GM10266 (cell line): ENCODE results near the gene MGLL.
A peak's percentile ranks its signal among the peaks of the same experiment; 100 is the strongest.

ENCODE experiments used
- DNase-seq: peaks from one replicate; pipeline ENCODE4 v3.0.0; 2012; ENCODE audit errors: extremely low spot score
- CTCF ChIP-seq: IDR thresholded peaks from 2 replicates; pipeline ENCODE4 v1.5.1; 2012; ENCODE audit warnings: mild to moderate bottlenecking, low read depth; ENCODE audit not compliant: control insufficient read depth, insufficient read depth; ENCODE audit errors: missing control alignments

Gene MGLL

GRCh38 chr3:127699416-127700300 lies 122.7 kb downstream of the MGLL start:
- DNase-seq, result no peak
- no peak for TF ChIP-seq CTCF

GRCh38 chr3:127698691-127699415 lies 123.5 kb downstream of the MGLL start:
- DNase-seq, result no peak
- no peak for TF ChIP-seq CTCF

- TF ChIP-seq CTCF, result no peak
- no peak for DNase-seq
Observed at GRCh38 chr3:127698286-127698685, 124.0 kb downstream of the MGLL start.

- no peak for TF ChIP-seq CTCF
- DNase-seq, result peak; percentile 75
Observed at GRCh38 chr3:127697551-127698240, 124.6 kb downstream of the MGLL start.

- DNase-seq, result no peak
- TF ChIP-seq CTCF, result peak; percentile 27
Observed at GRCh38 chr3:127694467-127695215, 127.7 kb downstream of the MGLL start.

GRCh38 chr3:127693336-127693843 lies 128.9 kb downstream of the MGLL start:
- DNase-seq, result no peak
- no peak for TF ChIP-seq CTCF
